GM19025 (cell line): ENCODE data around the gene TPM2.

ENCODE experiments used
- ATAC-seq: cut with Tn5 transposase; IDR thresholded peaks from one replicate; pipeline ENCODE4 v1.9.1; 2021; ENCODE audit warnings: mild to moderate bottlenecking, low read depth, moderate library complexity; ENCODE audit not compliant: unreplicated experiment

Gene TPM2

DNA sequence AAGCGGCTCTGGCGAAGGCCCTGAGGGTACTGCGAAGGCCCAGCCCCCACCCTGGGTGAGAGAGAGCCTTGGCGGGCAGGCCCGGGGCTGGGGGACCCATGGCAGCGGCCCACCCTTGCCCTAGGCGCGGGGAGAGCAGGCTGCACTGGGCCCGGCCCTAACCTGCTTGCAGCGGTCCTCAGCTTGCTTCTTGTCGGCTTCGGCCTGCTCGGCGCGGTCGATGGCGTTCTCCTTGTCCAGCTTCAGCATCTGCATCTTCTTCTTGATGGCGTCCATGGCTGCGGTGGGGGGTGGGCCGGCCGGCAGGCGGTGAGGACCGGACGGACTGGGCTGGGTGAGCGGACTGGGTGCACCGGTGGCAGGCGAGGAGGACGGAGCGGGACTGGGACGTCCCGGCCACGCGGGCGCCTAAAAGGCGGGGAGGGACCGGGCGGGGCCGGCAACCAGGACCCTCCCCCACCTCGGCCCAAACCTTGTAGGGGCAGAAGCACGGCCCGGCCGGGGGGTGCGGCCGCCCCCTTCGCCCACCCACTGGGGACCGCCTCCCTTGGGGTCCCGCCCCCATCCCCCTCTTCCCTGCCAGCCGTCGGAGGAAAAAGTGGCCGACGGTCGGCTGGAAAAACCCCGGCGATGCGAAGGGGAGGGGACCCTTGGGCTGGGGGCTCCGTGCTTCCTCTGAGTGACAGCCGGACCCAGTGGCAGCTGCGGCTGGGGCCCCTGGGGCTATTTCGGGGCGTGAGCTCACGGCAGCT, at the start of gene TPM2:
Gene TPM2, minus strand, starts transcription at position 384 of the 752 bp plus-strand sequence. Its CDS starts 108 bp downstream, at position 276.
- no peak for ATAC-seq

DNA sequence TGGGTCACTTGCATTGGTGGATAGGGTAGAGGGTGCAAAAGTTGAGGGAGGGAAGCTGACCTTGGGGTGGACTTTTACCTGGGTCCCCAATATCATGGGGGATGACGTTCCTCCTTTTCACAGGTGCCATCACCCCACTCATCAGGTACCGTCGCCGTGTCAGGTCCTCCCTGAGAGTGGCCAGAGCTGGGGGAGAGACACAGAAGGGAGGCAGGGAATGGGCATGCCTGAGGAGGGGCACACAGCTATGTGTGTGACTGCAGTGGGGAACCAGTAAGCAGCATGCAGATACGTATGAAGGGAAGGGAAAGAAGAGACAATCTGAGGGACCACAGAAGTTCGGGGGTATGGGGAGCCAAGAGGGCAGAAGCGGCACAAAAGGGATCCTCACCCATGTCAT, 49.2 kb upstream of the TPM2 start:
- no peak for ATAC-seq

DNA sequence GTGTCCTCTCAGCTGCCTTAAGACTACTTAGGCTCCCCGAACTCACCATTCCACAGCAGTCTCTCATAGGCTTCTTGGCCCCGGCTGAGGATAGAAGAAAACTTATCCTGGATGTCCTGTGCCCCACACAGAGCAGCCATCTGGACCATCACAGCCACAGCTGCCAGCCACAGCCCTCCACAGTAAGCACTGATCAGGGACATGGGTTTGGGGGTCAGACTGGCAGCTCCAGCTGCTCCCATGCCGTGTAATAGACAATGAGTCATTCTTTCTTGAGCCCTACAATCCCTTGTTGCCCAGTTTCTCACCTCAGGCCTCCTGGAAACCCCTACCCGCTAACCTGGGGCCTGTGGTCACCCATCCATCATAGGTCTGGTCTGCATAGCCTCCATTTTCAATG, 48.5 kb upstream of the TPM2 start:
- no peak for ATAC-seq

DNA sequence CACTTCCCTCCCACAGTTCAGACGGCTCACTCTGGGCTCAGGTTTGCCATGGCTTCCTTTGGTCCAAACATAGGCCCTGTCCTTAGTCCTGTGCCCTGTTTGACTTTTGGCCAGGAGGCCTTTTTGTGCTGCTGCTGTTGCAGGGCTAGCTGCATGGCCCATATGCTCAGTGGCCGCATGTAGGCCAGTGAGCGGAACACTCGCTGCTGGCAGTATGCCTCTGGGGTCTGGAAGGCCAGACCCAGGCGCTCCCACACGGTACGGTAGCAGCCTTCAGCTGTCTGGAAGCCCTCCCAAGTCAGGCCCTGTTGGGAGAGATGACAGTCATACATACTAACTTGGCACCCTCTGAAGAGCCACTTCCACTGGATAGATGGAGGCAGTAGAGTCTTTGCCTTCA, 47.4 kb upstream of the TPM2 start:
- no peak for ATAC-seq

DNA sequence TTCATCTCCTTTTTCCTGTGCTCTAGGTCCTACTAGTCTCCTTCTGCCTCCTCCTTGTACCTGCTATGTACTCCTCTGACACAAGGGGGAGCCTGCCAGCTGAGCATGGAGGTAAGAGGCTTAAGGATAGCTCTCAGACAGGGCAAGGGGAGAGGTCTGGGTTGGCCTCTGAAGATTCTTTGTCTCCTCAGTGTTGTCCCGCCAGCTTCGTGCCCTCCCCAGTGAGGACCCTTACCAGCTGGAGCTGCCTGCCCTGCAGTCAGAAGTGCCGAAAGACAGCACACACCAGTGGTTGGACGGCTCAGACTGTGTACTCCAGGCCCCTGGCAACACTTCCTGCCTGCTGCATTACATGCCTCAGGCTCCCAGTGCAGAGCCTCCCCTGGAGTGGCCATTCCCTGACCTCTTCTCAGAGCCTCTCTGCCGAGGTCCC, 46.5 kb upstream of the TPM2 start:
- ATAC-seq: no peak

DNA sequence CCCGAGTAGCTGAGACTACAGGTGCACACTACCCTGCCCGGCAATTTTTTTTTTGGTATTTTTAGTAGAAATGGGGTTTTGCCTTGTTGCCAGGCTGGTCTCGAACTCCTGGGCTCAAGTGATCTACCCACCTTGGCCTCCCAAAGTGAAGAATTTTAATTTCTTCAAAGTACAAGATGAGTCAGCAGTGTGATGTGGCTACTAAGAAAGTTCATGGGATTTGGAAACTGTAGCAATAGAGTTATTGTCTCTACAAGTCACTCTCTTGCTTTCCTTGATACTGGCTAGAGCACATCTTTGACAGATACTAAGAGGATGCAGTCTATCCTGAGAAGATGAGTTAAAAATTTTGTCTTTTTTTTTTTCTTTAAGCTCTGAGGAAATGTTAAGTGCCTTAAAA, 44.4 kb upstream of the TPM2 start:
- no peak for ATAC-seq

DNA sequence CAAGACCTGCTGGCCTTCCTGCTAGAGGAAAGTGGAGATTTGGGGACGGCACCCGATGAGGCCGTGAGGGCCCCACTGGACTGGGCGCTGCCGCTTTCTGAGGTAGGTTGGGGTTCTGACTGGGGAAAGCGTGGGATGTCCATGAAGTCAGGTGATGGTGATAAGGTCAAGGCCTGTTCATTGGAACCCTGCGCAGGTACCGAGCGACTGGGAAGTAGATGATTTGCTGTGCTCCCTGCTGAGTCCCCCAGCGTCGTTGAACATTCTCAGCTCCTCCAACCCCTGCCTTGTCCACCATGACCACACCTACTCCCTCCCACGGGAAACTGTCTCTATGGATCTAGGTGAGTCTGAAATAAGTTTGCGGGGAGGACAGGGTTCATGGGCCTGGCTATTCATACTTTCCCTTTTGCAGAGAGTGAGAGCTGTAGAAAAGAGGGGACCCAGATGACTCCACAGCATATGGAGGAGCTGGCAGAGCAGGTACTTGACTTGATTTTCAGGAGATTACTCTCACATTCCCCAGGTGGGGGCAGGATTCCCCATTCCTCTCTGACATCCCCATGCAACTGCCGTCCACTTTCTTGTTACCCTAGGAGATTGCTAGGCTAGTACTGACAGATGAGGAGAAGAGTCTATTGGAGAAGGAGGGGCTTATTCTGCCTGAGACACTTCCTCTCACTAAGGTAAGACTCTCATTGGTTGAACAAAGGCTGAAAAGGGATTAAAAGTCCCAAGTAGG, 43.2 kb upstream of the TPM2 start:
- no peak for ATAC-seq

DNA sequence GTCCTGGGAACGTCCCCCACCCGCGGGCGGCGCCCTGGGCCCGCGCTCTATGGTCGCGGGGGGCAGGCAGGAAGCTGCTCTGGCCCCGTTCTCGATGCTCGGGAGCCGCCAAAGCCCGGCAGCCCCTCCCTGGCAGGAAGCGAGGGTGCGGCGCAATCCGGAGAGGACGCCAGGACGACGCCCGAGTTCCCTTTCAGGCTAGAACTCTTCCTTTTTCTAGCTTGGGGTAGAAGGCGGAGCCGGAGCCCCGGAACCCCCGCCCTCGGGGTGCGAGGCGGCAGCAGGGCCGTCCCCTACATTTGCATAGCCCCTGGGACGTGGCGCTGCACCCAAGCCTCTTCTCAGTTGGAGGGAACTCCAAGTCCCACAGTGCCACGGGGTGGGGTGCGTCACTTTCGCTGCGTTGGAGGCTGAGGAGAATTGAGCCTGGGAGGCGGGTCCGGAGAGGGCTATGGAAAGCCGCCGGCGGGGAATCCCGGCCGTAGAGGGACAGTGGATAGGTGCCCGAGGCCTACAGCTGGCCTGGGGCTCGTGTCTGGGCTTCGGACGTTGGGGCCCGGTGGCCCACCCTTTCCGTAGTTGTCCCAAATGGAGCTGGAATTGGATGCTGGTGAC, 42.6 kb upstream of the TPM2 start, which contains the start of the genes CREB3 and TLN1:
Gene CREB3, plus strand, starts transcription at position 482 of the 615 bp plus-strand sequence. Its CDS starts 107 bp downstream, at position 589.
Gene TLN1, minus strand, starts transcription at position 11 of the 615 bp plus-strand sequence. CDS start 6,501 bp downstream, outside the sequence.
- ATAC-seq: peak; percentile 84

DNA sequence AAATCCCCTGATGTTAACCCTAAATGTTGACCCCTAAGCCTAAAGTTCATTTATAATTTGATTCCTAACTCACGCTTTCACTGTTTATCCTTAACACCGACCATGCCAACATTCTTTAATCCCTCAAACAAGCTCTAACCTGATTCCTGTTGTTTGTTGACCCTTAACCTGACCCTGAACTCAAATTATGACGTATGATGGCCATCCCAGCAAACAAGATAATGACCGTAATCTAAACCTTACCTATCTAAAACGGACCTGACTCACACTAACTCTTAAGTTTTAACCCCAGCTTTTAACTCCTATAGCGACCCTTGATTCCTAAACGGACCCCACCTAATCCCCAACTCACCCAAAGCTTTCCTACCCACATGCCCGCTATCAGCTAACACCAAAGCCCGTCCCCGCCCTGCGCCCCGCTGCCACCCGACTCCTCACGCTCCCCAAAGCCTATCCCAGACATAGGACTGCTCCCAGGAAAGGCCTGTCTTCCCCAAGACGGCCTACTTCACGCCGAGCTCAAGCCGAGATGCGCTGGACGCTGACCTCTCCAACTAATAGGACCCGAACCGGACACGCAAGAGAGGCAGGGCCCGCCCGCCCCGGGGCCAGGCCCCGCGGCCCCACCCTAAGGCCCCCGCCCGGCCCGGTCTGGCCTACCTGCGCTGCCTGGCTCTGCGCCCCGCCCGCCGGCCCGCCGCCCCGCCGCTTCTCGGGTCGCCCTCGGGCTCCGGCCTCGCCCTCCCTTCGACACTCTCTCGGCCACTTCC, 41.9 kb upstream of the TPM2 start:
- ATAC-seq: no peak

DNA sequence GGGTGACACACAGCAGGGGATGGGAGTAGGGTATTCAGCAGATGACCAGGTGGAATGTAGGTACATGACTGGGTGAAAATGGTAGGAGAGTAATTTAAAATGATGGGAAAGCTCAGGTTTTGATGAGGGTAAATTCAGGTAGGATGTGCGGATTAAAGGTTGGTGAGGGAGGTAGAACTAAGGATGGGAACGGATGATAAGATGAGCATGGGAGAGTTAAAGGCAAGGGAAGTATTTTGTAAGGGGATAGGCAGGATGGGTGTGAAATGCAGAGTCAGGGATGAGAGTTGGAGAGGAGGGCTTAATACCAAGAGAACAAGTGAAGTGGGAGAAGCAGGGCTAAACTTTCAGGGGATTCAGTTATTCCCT, 40.7 kb upstream of the TPM2 start:
- ATAC-seq: no peak

DNA sequence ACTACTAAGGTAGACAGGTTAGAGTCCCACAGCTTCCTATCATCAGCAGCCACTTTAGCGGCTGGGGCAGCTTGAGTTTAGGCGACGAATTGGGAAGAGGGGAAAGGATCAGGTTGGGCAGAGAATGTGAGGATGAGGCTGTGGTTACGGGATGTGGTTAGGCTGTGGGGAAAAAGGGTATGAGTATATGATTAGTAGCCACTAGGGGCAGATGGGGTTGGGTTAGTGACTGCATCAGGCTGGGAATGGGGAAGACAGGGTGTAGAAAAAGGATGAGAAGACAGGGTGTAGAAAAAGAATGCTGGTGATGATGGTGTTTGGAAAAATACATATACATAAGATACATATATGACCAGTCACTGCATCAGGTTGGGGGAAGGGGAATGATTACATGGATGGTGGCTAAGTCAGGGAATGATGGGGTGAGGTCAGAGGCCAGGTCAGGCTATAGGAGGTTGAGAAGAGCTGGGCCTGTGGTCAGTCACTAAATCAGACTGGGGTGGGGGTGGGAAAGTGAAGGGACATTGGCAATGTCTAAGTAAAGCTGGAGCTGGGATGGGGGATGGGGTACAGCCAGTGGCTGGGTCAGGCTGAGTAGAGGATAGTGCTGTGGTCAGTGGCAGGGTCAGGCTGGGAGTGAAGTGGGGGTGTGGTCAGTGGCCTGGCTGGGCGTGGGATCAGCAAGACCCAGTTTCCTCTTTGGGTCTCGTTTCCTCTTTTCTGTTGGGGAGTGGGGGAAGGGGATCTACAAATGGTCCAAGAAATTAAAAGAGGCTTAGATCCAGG, 40.2 kb upstream of the TPM2 start:
- no peak for ATAC-seq

DNA sequence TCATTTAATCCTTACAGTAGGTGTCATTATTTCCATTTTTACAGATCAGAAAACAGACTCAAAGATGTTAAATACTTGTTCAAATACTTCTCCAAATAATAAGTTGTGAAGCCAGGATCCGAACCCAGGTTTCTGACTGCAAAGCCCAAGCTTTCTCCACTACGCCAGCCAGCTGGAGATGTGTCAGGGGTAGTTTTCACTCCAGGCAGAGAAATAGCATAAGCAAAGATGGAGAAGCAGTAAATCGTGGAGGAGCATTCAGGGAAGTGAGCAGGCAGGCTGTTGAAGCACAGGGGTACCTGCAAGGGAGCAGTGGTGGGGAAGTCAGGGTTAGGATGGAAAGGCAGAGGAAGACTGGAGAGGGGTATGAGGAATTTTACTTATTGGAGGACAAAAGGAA, 39.4 kb upstream of the TPM2 start:
- no peak for ATAC-seq

DNA sequence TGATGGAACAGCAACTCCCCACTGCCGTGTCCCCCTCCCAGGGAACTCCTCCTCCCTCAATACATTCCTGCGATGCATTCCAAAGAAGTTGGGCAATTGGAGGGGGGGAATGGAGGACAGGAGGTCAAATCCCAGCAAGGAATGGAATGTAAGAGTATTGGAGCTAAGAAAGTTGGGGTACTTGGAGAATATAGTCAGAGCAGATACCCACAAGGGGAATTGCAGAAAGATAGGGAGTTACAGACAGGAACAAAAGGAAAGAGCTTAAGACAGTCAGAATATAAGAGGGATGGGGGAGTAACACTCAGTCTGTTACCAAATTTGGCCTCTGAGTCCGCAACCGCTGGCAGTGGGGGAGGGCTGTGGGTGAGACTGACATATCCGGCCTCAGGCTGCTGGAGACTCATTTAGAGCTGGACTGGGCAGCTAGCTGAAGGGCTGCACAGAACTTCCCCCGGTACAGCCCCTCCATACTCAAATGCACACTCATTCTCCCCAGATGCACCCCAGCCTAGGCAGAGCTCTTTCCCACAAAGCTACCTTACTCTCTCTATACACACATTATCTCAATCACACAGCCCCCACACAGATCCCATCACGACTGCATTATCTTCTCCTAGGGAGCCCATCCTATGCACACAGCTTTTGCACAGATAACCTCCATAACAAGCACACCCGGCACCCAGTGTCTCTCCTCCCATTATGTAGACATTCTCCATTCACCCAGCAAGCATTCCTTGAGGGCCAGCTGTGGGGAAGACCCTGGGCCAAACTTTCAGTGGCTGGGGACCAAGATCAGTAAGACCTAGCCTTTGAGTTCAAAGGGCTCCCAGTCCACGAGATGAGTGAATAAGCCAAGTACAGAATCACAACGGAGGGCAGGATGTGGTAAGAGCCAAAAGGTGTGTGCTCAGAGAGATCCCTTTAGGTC, 38.6 kb upstream of the TPM2 start:
- ATAC-seq: no peak

DNA sequence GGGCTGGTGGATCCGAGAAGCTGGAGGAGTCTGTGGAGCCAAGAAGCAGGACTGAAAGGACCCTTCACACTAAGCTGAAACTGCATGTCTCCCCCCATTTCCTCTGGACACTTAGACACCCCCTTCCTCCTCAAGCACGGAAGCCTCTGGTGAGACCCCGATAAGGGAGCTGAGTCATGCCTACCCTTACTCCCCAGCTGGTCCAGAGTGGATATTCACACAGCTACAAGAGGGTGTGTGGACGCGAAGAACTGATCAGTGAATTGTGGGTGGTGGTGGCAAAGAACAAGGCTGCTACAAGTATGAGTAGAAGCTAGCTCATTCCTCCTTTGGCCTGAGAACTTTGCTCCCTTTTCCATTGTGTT, 37.9 kb upstream of the TPM2 start:
- ATAC-seq: no peak

DNA sequence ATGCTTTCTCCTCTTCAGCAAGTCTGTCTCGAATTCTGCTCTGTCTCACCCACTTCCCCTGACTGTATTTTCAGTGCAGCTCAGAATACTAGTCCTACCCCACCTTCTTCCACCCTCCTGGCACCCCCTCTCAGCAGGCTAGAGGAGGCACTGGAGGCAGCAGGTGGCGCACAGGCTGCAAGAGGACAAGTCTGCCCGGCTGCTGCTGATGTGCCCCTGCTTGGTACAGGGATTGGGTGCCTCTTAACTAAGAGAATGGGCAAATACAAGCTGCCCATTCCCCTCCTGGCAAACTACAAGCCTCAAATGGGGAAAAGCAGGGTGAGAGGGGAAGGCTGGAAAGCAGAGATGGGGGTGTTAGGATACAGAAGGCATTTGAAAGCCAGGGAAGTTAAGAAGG, 37.2 kb upstream of the TPM2 start:
- ATAC-seq: no peak

DNA sequence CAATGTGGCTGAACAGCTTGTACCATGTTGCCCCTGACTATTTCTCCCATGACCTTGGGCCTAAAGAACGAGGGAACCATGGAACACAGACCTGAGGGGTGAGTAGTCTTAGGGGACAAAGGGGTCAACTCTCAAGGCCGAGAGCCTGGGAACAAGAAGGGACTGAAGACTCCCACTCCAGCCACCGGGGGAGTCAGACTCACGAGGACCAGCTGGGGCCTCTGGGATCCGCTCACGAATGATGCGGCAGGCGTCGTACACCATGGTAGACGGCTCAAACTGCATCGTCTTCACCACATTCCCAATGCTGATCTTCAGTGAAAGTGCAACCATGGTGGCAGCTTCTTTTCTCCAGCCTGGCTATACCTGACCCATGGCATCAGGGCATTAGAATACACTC, 35.6 kb upstream of the TPM2 start:
- no peak for ATAC-seq

DNA sequence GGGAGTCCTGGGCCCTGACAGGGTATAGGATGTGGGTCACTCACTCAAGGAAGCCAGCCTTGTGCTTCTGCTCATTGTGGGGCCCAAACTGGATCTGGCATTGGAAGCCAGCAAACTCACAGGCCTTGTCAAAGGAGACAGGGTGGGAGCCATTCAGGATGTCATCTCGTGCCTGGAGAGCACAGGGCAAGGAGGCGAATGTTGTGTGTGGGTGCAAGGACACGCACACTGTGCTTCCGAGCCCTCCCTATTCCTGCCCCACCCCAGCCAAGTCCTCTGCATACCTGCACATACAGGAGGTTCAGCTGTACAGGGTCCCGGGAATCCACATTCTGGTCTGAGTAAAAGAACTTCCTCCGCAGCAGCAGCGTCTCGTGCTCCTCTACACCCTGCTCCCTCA, 34.2 kb upstream of the TPM2 start:
- ATAC-seq: no peak

DNA sequence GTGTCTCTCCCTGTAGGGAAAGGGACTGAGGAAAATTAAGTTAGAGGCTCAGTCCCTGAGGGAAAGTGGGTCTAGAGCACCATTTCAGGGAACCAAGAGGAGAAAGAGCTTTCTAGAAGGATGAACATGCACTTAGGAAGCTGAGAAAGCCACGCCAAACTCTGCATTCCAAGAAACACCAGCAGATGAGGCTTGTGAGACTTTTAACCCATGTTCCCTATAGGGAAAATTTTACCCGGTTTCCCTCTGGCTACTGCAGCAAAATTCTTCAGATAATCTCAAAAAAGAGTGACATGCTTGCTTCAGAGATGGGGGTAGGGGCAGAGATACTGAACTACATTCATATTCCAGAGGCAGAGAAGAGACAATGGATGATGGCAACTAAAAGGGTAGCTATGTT, 33.7 kb upstream of the TPM2 start:
- no peak for ATAC-seq

DNA sequence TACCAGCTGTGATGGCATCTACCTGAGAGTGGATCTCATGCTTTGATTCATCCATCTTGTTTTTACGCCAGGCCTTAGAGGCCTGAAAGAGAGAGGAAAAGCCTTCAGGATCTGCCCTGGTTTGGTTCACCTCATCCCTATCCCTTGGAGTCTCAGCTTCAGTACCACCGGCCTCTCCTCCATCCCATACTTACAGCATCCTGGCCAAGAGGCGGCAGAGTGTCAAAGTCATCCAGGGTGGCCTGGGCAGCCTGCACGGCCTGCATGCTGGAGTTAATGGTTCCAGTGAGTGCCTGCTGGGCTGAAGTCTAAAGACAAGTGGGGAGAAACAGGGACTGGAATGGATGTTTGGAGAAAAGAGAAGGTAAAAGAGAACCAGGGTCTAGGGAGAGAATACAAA, 29.8 kb upstream of the TPM2 start:
- no peak for ATAC-seq
